HFF-Myc (cell line): Measurements from ENCODE around the gene STPG2.

ENCODE experiments used
- DNase-seq: peaks from one replicate; pipeline ENCODE4 v3.0.0-alpha.2; 2011; ENCODE audit warnings: low read depth; ENCODE audit errors: extremely low read depth
- H3K4me3 ChIP-seq: replicated peaks from 2 replicates; pipeline ENCODE4 v1.5.1; 2011; ENCODE audit warnings: low read depth, mild to moderate bottlenecking, control low read depth, low read length
- TF ChIP-seq, protein P1 (sequence below): IDR thresholded peaks from 2 replicates; pipeline ENCODE4 v1.5.1; 2012; ENCODE audit warnings: mild to moderate bottlenecking, low read depth, low read length, control low read depth; ENCODE audit errors: missing control alignments

The STPG2 gene

GRCh38 chr4:97665553-97665952, 477.7 kb downstream of the STPG2 start:
- TF ChIP-seq, protein P1, sequence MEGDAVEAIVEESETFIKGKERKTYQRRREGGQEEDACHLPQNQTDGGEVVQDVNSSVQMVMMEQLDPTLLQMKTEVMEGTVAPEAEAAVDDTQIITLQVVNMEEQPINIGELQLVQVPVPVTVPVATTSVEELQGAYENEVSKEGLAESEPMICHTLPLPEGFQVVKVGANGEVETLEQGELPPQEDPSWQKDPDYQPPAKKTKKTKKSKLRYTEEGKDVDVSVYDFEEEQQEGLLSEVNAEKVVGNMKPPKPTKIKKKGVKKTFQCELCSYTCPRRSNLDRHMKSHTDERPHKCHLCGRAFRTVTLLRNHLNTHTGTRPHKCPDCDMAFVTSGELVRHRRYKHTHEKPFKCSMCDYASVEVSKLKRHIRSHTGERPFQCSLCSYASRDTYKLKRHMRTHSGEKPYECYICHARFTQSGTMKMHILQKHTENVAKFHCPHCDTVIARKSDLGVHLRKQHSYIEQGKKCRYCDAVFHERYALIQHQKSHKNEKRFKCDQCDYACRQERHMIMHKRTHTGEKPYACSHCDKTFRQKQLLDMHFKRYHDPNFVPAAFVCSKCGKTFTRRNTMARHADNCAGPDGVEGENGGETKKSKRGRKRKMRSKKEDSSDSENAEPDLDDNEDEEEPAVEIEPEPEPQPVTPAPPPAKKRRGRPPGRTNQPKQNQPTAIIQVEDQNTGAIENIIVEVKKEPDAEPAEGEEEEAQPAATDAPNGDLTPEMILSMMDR, result no peak
- no peak overlapping the region for H3K4me3 ChIP-seq
- DNase-seq, result no peak

DNA sequence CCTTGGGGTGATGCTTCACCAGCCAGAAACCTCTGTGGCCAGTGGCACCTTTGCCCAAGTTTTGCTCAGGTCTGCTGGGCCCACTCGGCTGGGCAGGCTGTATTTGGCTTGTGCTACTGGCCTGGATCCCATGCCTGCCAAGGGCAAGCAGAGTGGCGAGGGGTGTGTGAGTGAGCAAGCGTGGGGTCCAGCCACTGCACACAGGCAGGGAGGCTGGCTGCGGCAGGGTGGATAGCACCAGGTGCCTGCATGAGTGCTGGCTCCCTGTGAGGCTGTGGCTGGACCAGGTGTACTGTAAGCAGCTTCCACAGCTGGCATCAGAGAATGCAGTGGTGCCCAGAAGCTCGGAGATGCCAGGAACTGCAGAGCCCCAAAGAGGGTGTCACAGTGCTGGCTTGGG, 478.5 kb downstream of the STPG2 start:
- H3K4me3 ChIP-seq, result no peak overlapping the region
- TF ChIP-seq, protein P1, result no peak
- no peak for DNase-seq

- TF ChIP-seq, protein P1, result no peak
- DNase-seq, result no peak
- H3K4me3 ChIP-seq, result no peak overlapping the region
These were observed 481.1 kb downstream of the STPG2 start for GRCh38 chr4:97662133-97662532.

GRCh38 chr4:97656044-97656720, 487.1 kb downstream of the STPG2 start:
- H3K4me3 ChIP-seq, result no peak overlapping the region
- DNase-seq, result no peak
- TF ChIP-seq, protein P1, result no peak

DNA sequence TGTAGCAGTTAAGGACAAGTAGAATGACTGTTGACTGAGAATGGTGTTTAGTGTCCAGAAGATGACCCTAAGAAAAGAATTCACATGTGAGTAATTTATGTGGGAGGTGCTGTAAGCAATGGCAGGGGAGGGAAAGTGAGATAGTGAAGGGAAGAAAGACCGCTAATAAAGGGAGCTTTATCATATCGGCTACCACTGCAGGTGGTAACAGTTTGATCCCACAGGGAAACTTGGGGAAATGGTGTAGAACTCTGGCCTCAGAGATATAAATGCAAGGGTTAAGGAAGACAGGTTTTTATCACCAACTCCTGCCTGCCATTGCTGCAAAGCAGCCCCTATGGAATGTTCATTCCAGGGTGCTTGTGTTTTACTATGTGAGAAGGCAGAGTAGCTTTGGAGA, 489.6 kb downstream of the STPG2 start:
- H3K4me3 ChIP-seq, result no peak overlapping the region
- DNase-seq, result no peak
- TF ChIP-seq, protein P1, result no peak

- DNase-seq, result no peak
- H3K4me3 ChIP-seq, result no peak overlapping the region
- TF ChIP-seq, protein P1, result no peak
These were observed 496.3 kb downstream of the STPG2 start for GRCh38 chr4:97646997-97647396.
